Testis (tissue), 3 donors: ENCODE measurements around the gene RNF224. TPM values are rescaled to one million over a fixed set of nuclear protein-coding genes. Genes with fewer than 3 reads are reported as not detected.

Experiments used
- DNase-seq: peaks from one replicate; pipeline ENCODE4 v3.0.0-alpha.2; 2019
- H3K27ac ChIP-seq, 2 donors: fragments of 200-600 bp; sonication (generic); one replicate each; pipeline ENCODE4 v1.5.1; 2019
- H3K27me3 ChIP-seq: fragments of 200-600 bp; sonication (generic); one replicate; pipeline ENCODE4 v1.5.1; 2019
- H3K36me3 ChIP-seq: fragments of 200-600 bp; sonication (generic); one replicate; pipeline ENCODE4 v1.5.1; 2017; ENCODE audit warnings: low read depth; ENCODE audit errors: missing control alignments
- H3K4me1 ChIP-seq: fragments of 200-600 bp; sonication (generic); one replicate; pipeline ENCODE4 v1.5.1; 2019
- H3K4me3 ChIP-seq, 2 donors: fragments of 200-600 bp; sonication (generic); one replicate each; pipeline ENCODE4 v1.5.1; 2017 to 2019
- H3K9me3 ChIP-seq: fragments of 200-600 bp; sonication (generic); one replicate; pipeline ENCODE4 v1.5.1; 2017
- CTCF ChIP-seq, 3 experiments: fragments of 450-650 bp in 2 of 3; fragments of 200-600 bp in 1 of 3; sonication (generic) in 1 of 3; IDR thresholded peaks; one replicate each; pipeline ENCODE4 v1.5.1; 2016 to 2019; ENCODE audit warnings: antibody characterized with exemption in 3 of 3, mild to moderate bottlenecking in 2 of 3, moderate library complexity in 1 of 3
- POLR2A ChIP-seq: fragments of 450-650 bp; IDR thresholded peaks from one replicate; pipeline ENCODE4 v1.6.1; 2017; ENCODE audit warnings: antibody characterized with exemption, mild to moderate bottlenecking, moderate library complexity
- WGBS, 2 donors: methylation state at CpG; one replicate each; pipeline ENCODE4 v1.1.5; 2018; 5-methylcytosine and 5-hydroxymethylcytosine counted together
- intact Hi-C: fragments of 100-400 bp; cut with DNase I; formaldehyde crosslinking; loops from one replicate; pipeline ENCODE4 v1.15.1; 2023; ENCODE audit warnings: low total_unique reads
- polyA plus RNA-seq: library from polyadenylated mRNA; stranded (reverse); fragments of 350-450 nt; fragmentation: Illumina TruSeq; extraction: RNeasy Lipid Tissue Mini Kit (QIAGEN cat#74804); gene quantifications from one replicate; pipeline ENCODE4 v1.2.3, GENCODE V29; 2014; ENCODE audit warnings: low read depth, low replicate concordance; ENCODE audit not compliant: insufficient read depth
- total RNA-seq, 2 donors: library from RNA; depleted of rRNA; stranded (reverse); fragments of >200 nt; gene quantifications; one replicate each; pipeline ENCODE4 v1.2.3, GENCODE V29; 2016

The RNF224 gene
- total and polyA plus RNA-seq, 3 donors from 2014 or later: 0.17 to 0.71 (median 0.37) TPM

GRCh38 chr9:137264067-137264466, 36.8 kb downstream of the RNF224 start:
- H3K4me1 ChIP-seq: peaks cover 4% of the 10 kb centered on the region
- DNase-seq: no peak
- H3K9me3 ChIP-seq: no peaks in the 10 kb centered on the region
- intact Hi-C loops: no loop called here
- H3K27ac ChIP-seq: no peak overlapping the region
- H3K36me3 ChIP-seq: no peaks in the 10 kb centered on the region
- no peaks in the 10 kb centered on the region for H3K27me3 ChIP-seq
- WGBS, 2 donors: 91 to 96% methylated on average over 9 to 22 of the region's 22 CpGs
- TF ChIP-seq CTCF (IDR thresholded peaks at IDR 0.05): no peak
- TF ChIP-seq POLR2A: no peak
- no peak overlapping the region for H3K4me3 ChIP-seq

- no peak for DNase-seq
- Histone ChIP-seq H3K4me3 (no peak overlapping the region), H3K27ac (no peak overlapping the region), H3K27me3 (no peaks in the 10 kb centered on the region), H3K36me3 (no peaks in the 10 kb centered on the region), H3K9me3 (no peaks in the 10 kb centered on the region), H3K4me1 (peaks cover 10% of the 10 kb centered on the region)
- WGBS, 2 donors: 83 to 92% methylated on average over 10 to 29 of the region's 29 CpGs
- intact Hi-C loops: no loop called here
- no peak for TF ChIP-seq CTCF (IDR thresholded peaks at IDR 0.05)
- TF ChIP-seq POLR2A: no peak
These were observed 38.3 kb downstream of the RNF224 start for GRCh38 chr9:137265496-137266161.

GRCh38 chr9:137266162-137266527, 38.8 kb downstream of the RNF224 start:
- H3K27me3 ChIP-seq: no peaks in the 10 kb centered on the region
- DNase-seq: no peak
- H3K4me1 ChIP-seq: peaks cover 10% of the 10 kb centered on the region
- no peaks in the 10 kb centered on the region for H3K9me3 ChIP-seq
- H3K4me3 ChIP-seq: no peak overlapping the region
- WGBS, 2 donors: 87 to 90% methylated on average over 7 to 15 of the region's 15 CpGs
- no peak overlapping the region for H3K27ac ChIP-seq
- H3K36me3 ChIP-seq: no peaks in the 10 kb centered on the region
- no peak for TF ChIP-seq CTCF (IDR thresholded peaks at IDR 0.05)
- TF ChIP-seq POLR2A: no peak
- intact Hi-C loops: no loop called here

GRCh38 chr9:137266585-137267453, 39.5 kb downstream of the RNF224 start:
- WGBS, 2 donors: 89 to 92% methylated on average over 25 to 34 of the region's 34 CpGs
- H3K36me3 ChIP-seq: no peaks in the 10 kb centered on the region
- intact Hi-C loops: no loop called here
- H3K9me3 ChIP-seq: no peaks in the 10 kb centered on the region
- H3K4me3 ChIP-seq: no peak overlapping the region
- H3K4me1 ChIP-seq: peaks cover 10% of the 10 kb centered on the region
- no peaks in the 10 kb centered on the region for H3K27me3 ChIP-seq
- no peak for DNase-seq
- TF ChIP-seq POLR2A (no peak), CTCF (IDR thresholded peaks at IDR 0.05) (no peak)
- H3K27ac ChIP-seq: no peak overlapping the region
